GM21367 (cell line): ENCODE data around the gene KCNH5.

Experiments used
- ATAC-seq: cut with Tn5 transposase; IDR thresholded peaks from one replicate; pipeline ENCODE4 v1.9.1; 2021; ENCODE audit not compliant: unreplicated experiment

The KCNH5 gene

GRCh38 chr14:63009495-63009894 lies 35.8 kb downstream of the KCNH5 start:
- no peak for ATAC-seq

DNA sequence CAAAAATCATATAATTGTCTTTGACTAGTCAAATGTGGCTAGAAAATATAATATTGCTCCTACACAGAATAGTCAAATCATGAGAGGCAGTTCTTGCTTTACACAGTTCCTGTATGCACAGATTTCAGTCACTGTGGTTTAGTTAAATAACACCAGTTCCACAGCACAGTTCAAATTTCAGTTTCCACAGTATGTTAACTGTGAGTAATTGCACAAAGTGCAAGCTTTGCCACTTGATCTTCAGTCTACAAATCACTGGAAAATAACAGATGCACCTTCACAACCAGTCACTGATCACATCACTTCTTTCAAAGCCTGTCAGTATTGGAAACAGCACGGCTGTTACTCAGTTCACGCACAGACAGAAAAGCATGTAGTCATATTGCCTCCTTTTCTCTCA lies 38.7 kb downstream of the KCNH5 start:
- ATAC-seq, result no peak

GRCh38 chr14:62994096-62994495 lies 51.2 kb downstream of the KCNH5 start:
- ATAC-seq, result no peak

DNA sequence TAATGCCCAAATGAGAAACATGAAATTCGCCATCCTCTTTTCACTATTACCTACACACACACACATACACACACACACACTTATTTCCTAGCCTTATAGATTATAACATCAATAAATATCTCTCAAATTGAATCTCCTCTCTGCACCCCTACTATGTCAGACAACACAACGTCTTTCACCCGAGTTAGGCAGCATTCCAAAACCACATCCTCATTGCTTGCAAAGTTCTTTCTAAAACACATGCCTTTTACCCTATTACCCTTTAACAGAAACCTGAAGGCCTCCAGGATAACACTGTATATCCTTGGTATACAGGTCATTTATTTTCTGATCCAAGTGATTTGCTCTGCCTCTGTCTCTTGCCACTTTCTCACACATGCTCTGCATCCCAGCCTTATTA lies 56.3 kb downstream of the KCNH5 start:
- no peak for ATAC-seq

DNA sequence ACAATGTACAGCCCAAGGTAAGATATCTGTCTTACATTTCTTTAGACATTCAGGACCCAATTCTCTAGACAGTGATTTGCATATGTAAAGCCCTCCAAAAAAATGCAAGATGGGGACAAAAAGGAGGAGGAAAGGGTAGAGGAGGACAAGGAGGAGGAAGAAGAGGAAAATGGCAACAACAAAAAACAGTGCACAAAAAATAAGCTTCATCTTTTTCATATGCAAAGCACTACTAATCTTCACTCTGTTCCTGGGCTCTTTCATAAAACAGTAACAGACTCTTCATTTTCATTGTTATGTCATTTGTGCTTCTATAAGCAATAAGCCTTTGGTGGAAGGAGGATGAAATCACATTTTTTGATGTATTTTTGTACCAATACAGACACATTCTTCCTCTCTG lies 61.4 kb downstream of the KCNH5 start:
- no peak for ATAC-seq

DNA sequence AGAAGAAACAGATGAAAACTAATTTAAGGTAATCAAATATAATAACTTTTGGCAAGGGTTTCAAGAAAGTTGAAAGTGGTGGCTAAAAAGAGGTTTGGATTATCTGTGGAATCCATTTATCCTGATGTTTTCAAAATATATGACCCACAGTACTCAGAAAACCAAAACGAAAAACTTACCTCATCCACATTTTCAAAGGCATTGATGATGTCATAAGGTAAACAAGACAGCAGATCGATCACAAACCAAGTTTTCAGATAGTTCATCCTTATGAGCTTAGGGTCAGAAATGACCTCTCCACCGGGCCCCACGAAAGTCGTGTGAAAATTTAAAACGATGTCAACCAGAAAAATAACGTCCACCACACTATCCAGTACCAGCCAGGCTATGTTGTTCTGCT lies 64.6 kb downstream of the KCNH5 start:
- no peak for ATAC-seq

- ATAC-seq, result no peak
Observed at GRCh38 chr14:62957562-62957961, 87.7 kb downstream of the KCNH5 start.

DNA sequence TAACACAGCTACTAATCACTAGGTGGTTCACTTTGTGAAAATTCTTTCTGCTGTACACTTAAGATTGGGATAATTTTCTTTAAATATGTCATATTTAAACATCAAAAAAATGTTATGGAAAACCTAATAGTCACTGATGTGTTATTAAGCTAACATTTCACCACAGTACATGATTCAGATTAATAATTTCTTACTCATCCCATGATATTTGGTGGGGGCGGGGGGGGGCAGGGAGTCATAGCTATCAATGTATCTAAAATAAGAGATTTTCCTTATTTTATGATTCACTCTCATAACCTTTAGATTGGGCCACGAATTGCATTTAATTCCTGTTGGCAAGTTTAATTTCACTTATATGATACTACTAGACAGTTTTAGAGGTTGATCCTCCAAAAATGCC lies 88.8 kb downstream of the KCNH5 start:
- no peak for ATAC-seq

GRCh38 chr14:62954165-62954564 lies 91.1 kb downstream of the KCNH5 start:
- no peak for ATAC-seq

GRCh38 chr14:62952226-62952625 lies 93.0 kb downstream of the KCNH5 start:
- ATAC-seq, result no peak

GRCh38 chr14:62947301-62947700 lies 98.0 kb downstream of the KCNH5 start:
- ATAC-seq, result no peak

- no peak for ATAC-seq
Observed at GRCh38 chr14:62946221-62946620, 99.0 kb downstream of the KCNH5 start.

GRCh38 chr14:62943202-62943601 lies 102.1 kb downstream of the KCNH5 start:
- no peak for ATAC-seq

GRCh38 chr14:62939970-62940369 lies 105.3 kb downstream of the KCNH5 start:
- no peak for ATAC-seq

DNA sequence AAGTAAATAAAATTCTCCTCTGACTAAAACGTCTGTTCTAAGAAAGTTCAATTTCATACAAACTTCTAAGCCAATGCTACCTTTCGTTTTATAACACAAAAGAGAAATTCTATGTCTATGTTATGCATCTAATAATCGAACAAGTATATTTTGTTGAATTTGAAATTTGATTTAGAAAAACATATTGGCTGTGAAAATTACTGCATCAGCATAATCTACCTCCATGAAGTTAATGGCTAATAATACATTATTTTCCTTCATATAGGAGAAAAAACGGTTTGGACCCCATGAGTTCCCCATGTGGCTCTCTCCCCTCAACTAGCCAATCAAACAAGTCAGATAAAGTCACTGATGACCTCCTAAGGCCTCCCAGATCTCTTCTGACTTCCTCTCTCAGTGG lies 106.5 kb downstream of the KCNH5 start:
- no peak for ATAC-seq

DNA sequence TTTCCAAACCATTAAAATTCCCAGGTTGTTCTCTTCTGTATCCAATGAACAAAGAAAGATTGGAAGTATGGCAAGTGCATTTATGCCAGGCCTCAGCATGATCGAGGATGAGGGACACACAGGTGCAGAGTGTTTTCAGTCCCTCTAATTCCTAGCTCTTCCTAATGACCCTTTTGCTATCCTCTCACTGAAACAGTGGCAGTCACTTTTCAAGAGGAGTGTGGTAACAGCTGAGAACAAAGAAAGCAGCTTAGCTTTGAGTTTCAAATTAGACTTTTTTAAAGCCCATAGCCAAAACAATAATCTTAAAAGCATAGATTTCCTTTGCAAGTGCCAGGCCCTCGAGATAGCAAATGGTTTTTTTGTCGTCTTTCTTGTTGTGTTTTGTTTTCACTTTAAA lies 110.8 kb downstream of the KCNH5 start:
- no peak for ATAC-seq

GRCh38 chr14:62921466-62921865 lies 123.8 kb downstream of the KCNH5 start:
- ATAC-seq, result no peak

GRCh38 chr14:62916551-62916950 lies 128.7 kb downstream of the KCNH5 start:
- no peak for ATAC-seq

GRCh38 chr14:62914873-62915272 lies 130.4 kb downstream of the KCNH5 start:
- ATAC-seq, result no peak

GRCh38 chr14:62914025-62914424 lies 131.2 kb downstream of the KCNH5 start:
- ATAC-seq, result no peak

DNA sequence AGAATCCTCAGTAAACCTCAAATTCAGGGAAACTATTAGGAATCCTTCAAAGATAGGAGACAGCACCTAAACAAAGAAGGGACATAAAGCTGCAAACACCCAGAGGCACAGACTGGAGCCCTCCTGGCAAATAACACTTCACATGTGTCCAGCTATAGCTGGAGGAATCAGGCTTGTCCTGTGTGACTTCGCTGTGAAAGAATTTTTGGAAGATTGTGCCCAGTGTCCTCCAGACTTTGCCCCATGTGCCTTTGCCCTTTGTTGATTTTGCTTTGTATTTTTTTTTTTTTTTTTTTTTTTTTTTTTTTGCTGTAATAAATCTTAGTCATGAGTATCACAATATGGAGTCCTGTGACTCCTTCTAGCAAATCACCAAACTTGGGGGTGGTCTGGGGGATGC lies 136.8 kb downstream of the KCNH5 start:
- no peak for ATAC-seq

DNA sequence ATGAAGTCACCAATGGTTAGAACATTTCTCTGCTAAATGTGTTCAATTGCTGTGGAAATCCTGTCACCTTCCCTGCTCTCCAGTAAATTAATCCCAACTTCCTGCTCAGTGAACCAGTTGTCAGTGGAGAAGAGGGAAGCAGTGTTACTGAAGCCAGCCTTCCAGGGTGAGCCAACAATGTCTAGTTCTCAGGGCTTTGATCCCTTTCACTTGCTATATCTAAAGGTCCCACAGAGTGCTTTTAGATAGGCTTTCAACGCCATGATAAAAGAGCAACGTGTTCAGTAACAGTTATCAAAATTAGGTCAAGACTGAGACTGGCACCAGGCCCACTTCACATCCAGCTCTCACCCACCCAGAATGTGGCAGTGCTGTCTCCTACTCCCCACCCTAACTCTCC lies 139.7 kb downstream of the KCNH5 start:
- ATAC-seq, result no peak

GRCh38 chr14:62897771-62898170 lies 147.5 kb downstream of the KCNH5 start:
- ATAC-seq, result no peak

GRCh38 chr14:62896932-62897456 lies 148.3 kb downstream of the KCNH5 start:
- no peak for ATAC-seq
